Measurements from ENCODE around the gene TPCN2. TPM values are rescaled to one million over a fixed set of nuclear protein-coding genes. Genes with fewer than 3 reads are reported as not detected.

Gene TPCN2
- total and polyA plus RNA-seq, 2 of the 4 experiments (the other 2 are of a cell fraction) = 3.4 to 8.0 TPM

GRCh38 chr11:69106031-69106811 is 57.5 kb downstream of the TPCN2 start:
- Histone ChIP-seq H2BK20ac (ENCODE audit: low read depth, low read length) (no peak overlapping the region), H4K91ac (ENCODE audit: insufficient read depth, low read depth, low read length) (no peak overlapping the region), H2BK15ac (ENCODE audit: low read depth, low read length) (no peak overlapping the region; the same call in 2 of the 3 replicates), H3K36me3 (ENCODE audit: control insufficient read depth, insufficient read depth, low read length) (no peaks in the 10 kb centered on the region), H4K8ac (ENCODE audit: low read depth in 2 of 2, low read length in 2 of 2) (no peak overlapping the region), H3K56ac (ENCODE audit: extremely low read depth, insufficient read depth, low read length) (no peak overlapping the region), H2BK120ac (ENCODE audit: low read depth, low read length) (no peak overlapping the region), H3K4me3 (ENCODE audit: insufficient read depth, low read depth, low read length) (no peak overlapping the region), H4K20me1 (ENCODE audit: insufficient read depth, low read length) (peaks cover 1% of the 10 kb centered on the region), H3K9me1 (ENCODE audit: insufficient read depth, low read length) (no peaks in the 10 kb centered on the region), H4K5ac (ENCODE audit: low read depth, low read length) (no peak overlapping the region), H2AK9ac (replicated peaks; ENCODE audit: low read depth, low read length, poor library complexity) (peak overlapping the region; percentile 24), H3K9ac (ENCODE audit: low read depth, low read length) (no peak overlapping the region), H3K79me1 (ENCODE audit: low read depth in 1 of 2, low read length in 2 of 2) (no peaks in the 10 kb centered on the region), H2AFZ (replicated peaks; ENCODE audit: low read length, poor library complexity) (no peak overlapping the region), H3K9me3 (ENCODE audit: control insufficient read depth, insufficient read depth, low read length) (peaks cover 5% of the 10 kb centered on the region; the same call in 1 of the 2 replicates), H3K4me1 (ENCODE audit: control insufficient read depth, insufficient read depth, low read length) (peaks cover 3% of the 10 kb centered on the region; the same call in 1 of the 2 replicates), H3K27me3 (ENCODE audit: control insufficient read depth, insufficient read depth, low read length) (peaks cover 3% of the 10 kb centered on the region; the same call in 1 of the 2 replicates), H2BK5ac (ENCODE audit: low read depth, low read length, poor library complexity, severe bottlenecking) (no peak overlapping the region), H3K27ac (ENCODE audit: insufficient read depth, low read length) (no peak overlapping the region), H2AK5ac (ENCODE audit: low read depth, low read length) (no peak overlapping the region), H3K18ac (ENCODE audit: low read depth, low read length) (no peak overlapping the region), H3K4ac (ENCODE audit: low read depth, low read length) (no peak overlapping the region), H3K23ac (ENCODE audit: low read depth, low read length) (no peak overlapping the region), H3K14ac (replicated peaks; ENCODE audit: low read depth, low read length) (no peak overlapping the region), H3K4me2 (ENCODE audit: low read depth, low read length) (no peak overlapping the region)
- ChIA-PET CTCF (no interaction called here), POLR2A (ENCODE audit: unreplicated experiment) (no interaction called here)
- ATAC-seq (ENCODE audit: low read depth) (no peak), DNase-seq (no peak)
- TF ChIP-seq CHD1 (IDR thresholded peaks at IDR 0.05; ENCODE audit: low read depth, low read length) (no peak), SMC3 (IDR thresholded peaks at IDR 0.05; ENCODE audit: low read depth, low read length) (no peak), POLR2A (IDR thresholded peaks at IDR 0.05; ENCODE audit: low read depth, low read length) (no peak), BHLHE40 (IDR thresholded peaks at IDR 0.05; ENCODE audit: low read depth, low read length) (no peak), RFX5 (IDR thresholded peaks at IDR 0.05; ENCODE audit: low read depth, low read length) (no peak), NFE2L2 (IDR thresholded peaks at IDR 0.05; ENCODE audit: low read depth, low read length) (no peak), USF2 (IDR thresholded peaks at IDR 0.05; ENCODE audit: low read depth, low read length) (no peak), FOS (IDR thresholded peaks at IDR 0.05; ENCODE audit: low read depth, low read length) (no peak), CTCF (conservative IDR thresholded peaks at IDR 0.05; ENCODE audit: low read depth, low read length) (no peak), RAD21 (IDR thresholded peaks at IDR 0.05; ENCODE audit: low read length) (no peak)
- dilution Hi-C loops (cut with HindIII; ENCODE audit: low sequenced_read_pairs, unreplicated experiment) = no loop called here
- intact Hi-C loops (cut with micrococcal nuclease) = no loop called here
- no TSS peak for BruUV-seq (replicated peaks)
- WGBS, 2 experiments (ENCODE audit: extremely low coverage in 2 of 2, insufficient read length in 1 of 2) = 57% methylated on average over 6 of the region's 23 CpGs; no CpG with 5 or more reads in 1 of the 2 experiments
- in situ Hi-C loops (cut with MboI; ENCODE audit: low sequenced_read_pairs) = loop anchor here (5.0 to 25.0 kb wide), 2 partner anchors 566 to 1081 kb away; no protein-coding TSS in a partner anchor

Measured in IMR-90 (cell line).